Endothelial cell of umbilical vein (primary cell): ENCODE results near the gene EPHA8. TPM values are rescaled to one million over a fixed set of nuclear protein-coding genes. Genes with fewer than 3 reads are reported as not detected.

Source experiments
- BruUV-seq: library from RNA; stranded (reverse); fragments of 400-500 nt; replicated peaks from 2 replicates; lab custom pipeline; 2021; lab: Mats Ljungman, UMichigan
- CTCF ChIA-PET: fragments of 300-600, 350-600 bp; sonication (Branson Sonifier 250); formaldehyde crosslinking; loops from one replicate; lab custom pipeline; 2021; ENCODE audit warnings: antibody characterized with exemption, inconsistent platforms; lab: Charles Lee
- POLR2A ChIA-PET: fragments of 300-600, 350-600 bp; sonication (Branson Sonifier 250); formaldehyde crosslinking; loops from one replicate; lab custom pipeline; 2021; ENCODE audit warnings: antibody characterized with exemption, inconsistent platforms; lab: Charles Lee
- DNase-seq: peaks from one replicate; pipeline ENCODE4 v3.0.0-alpha.2; 2011; ENCODE audit warnings: low read depth, low spot score
- FAIRE-seq: peaks from 2 replicates; lab custom pipeline; 2011; peaks lifted over from hg19 to GRCh38; lab: Jason Lieb, UNC
- H2AFZ ChIP-seq: 2 replicates; pipeline ENCODE4 v1.6.0; 2012; ENCODE audit warnings: low read depth, low read length, control low read depth, inconsistent platforms
- H3K27ac ChIP-seq: 2 replicates; pipeline ENCODE4 v1.5.1; 2011; ENCODE audit warnings: low read depth, mild to moderate bottlenecking, control low read depth, low read length, moderate library complexity; ENCODE audit not compliant: insufficient read depth
- H3K27me3 ChIP-seq, 2 experiments: 2 replicates each; pipeline versions ENCODE4 v1.6.0 to v1.6.1; 2011; ENCODE audit warnings: low read length in 2 of 2, mixed read lengths in 1 of 2; ENCODE audit not compliant: control insufficient read depth in 2 of 2, insufficient read depth in 2 of 2
- H3K36me3 ChIP-seq, 2 experiments: 2 replicates in 1 of 2; 3 replicates in 1 of 2; pipeline ENCODE4 v1.5.1; 2011; ENCODE audit warnings: low read length in 2 of 2, mild to moderate bottlenecking in 1 of 2, moderate library complexity in 1 of 2; ENCODE audit not compliant: control insufficient read depth in 2 of 2, insufficient read depth in 2 of 2; ENCODE audit errors: extremely low read depth in 1 of 2
- H3K4me1 ChIP-seq: 3 replicates; pipeline ENCODE4 v1.5.1; 2011; ENCODE audit warnings: mild to moderate bottlenecking, low read length; ENCODE audit not compliant: control insufficient read depth, insufficient read depth; ENCODE audit errors: extremely low read depth
- H3K4me2 ChIP-seq: 2 replicates; pipeline ENCODE4 v1.6.1; 2011; ENCODE audit warnings: low read length, control low read depth, mixed read lengths; ENCODE audit not compliant: insufficient read depth
- H3K4me3 ChIP-seq, 3 experiments: fragments of 200-600 bp in 1 of 3; sonication (generic), shearing (Covaris generic) in 1 of 3; replicated peaks in 1 of 3; 2 replicates each; pipeline ENCODE4 v1.5.1; 2011 to 2016; ENCODE audit warnings: control low read depth in 3 of 3, low read length in 3 of 3, mild to moderate bottlenecking in 2 of 3, inconsistent platforms in 1 of 3, low read depth in 1 of 3, moderate library complexity in 1 of 3; ENCODE audit not compliant: insufficient read depth in 1 of 3
- H3K79me2 ChIP-seq: 2 replicates; pipeline ENCODE4 v1.6.0; 2012; ENCODE audit warnings: low read length, inconsistent platforms; ENCODE audit not compliant: control insufficient read depth, insufficient read depth
- H3K9ac ChIP-seq: replicated peaks from 2 replicates; pipeline ENCODE3; 2011; ENCODE audit warnings: low read length, control low read depth; ENCODE audit not compliant: insufficient read depth; ENCODE audit errors: extremely low read depth
- H3K9me1 ChIP-seq: replicated peaks from 3 replicates; pipeline ENCODE4 v1.6.0; 2011; ENCODE audit warnings: mild to moderate bottlenecking, low read length; ENCODE audit not compliant: control insufficient read depth, insufficient read depth; ENCODE audit errors: extremely low read depth
- H3K9me3 ChIP-seq: replicated peaks from 2 replicates; pipeline ENCODE4 v1.5.1; 2012; ENCODE audit warnings: low read length, inconsistent platforms; ENCODE audit not compliant: control insufficient read depth, insufficient read depth
- H4K20me1 ChIP-seq: replicated peaks from 2 replicates; pipeline ENCODE3; 2011; ENCODE audit warnings: mild to moderate bottlenecking, low read length; ENCODE audit not compliant: control insufficient read depth, insufficient read depth; ENCODE audit errors: extremely low read depth
- EZH2 ChIP-seq: IDR thresholded peaks from 2 replicates; pipeline ENCODE4 v1.6.1; 2012; ENCODE audit warnings: borderline replicate concordance, low read depth, mild to moderate bottlenecking, moderate library complexity, low read length, inconsistent platforms; ENCODE audit not compliant: severe bottlenecking
- FOS ChIP-seq: IDR thresholded peaks from 2 replicates; pipeline ENCODE4 v1.6.1; 2011; ENCODE audit warnings: mild to moderate bottlenecking, low read length, moderate library complexity, borderline replicate concordance; ENCODE audit not compliant: insufficient read depth
- GATA2 ChIP-seq: IDR thresholded peaks from 2 replicates; pipeline ENCODE4 v1.7.0; 2011; ENCODE audit warnings: low read depth, mild to moderate bottlenecking, moderate library complexity, mixed read lengths, low read length; ENCODE audit not compliant: insufficient read length, insufficient read depth
- JUN ChIP-seq: IDR thresholded peaks from 2 replicates; pipeline ENCODE4 v1.6.1; 2011; ENCODE audit warnings: borderline replicate concordance, low read depth; ENCODE audit not compliant: insufficient read length, insufficient read depth
- MAX ChIP-seq: IDR thresholded peaks from 2 replicates; pipeline ENCODE4 v1.6.1; 2011; ENCODE audit not compliant: insufficient read depth, insufficient read length
- MYC ChIP-seq: IDR thresholded peaks from one replicate; pipeline ENCODE4 v1.6.1; 2011; ENCODE audit warnings: mild to moderate bottlenecking, low read depth, low read length
- POLR2A ChIP-seq: IDR thresholded peaks from 2 replicates; pipeline ENCODE4 v1.6.1; 2012; ENCODE audit warnings: low read depth, mild to moderate bottlenecking, control low read depth, low read length
- POLR2AphosphoS5 ChIP-seq: IDR thresholded peaks from 2 replicates; pipeline ENCODE4 v1.6.1; 2012; ENCODE audit warnings: low read depth, mild to moderate bottlenecking, control low read depth, low read length, moderate library complexity; ENCODE audit not compliant: insufficient read depth
- dilution Hi-C: fragments of 300-500 bp; cut with MboI; formaldehyde crosslinking; loops from one replicate; pipeline ENCODE4 v1.15.0; 2019; ENCODE audit warnings: low sequenced_read_pairs; ENCODE audit not compliant: extremely low pct_ligation_motif_present
- intact Hi-C: fragments of 100-400 bp; cut with micrococcal nuclease; formaldehyde crosslinking; loops from one replicate; pipeline ENCODE4 v1.10.0; 2022
- polyA plus RNA-seq, 4 experiments: library from polyadenylated mRNA; depleted of rRNA in 3 of 4; stranded (reverse) in 3 of 4; unstranded in 1 of 4; fragments of >200 nt; gene quantifications; 2 replicates each; pipeline versions ENCODE4 v1.2.1 to v1.2.3, GENCODE V29; 2011 to 2012; ENCODE audit warnings: missing spikeins in 1 of 4
- total RNA-seq: library from RNA; stranded (reverse); gene quantifications from 2 replicates; pipeline ENCODE4 v1.2.3, GENCODE V29; 2021
- TF ChIP-seq, protein P1 (sequence below), 2 donors: IDR thresholded peaks; 1 replicate in 1 of 2; 2 replicates in 1 of 2; pipeline ENCODE4 v1.5.1; 2011; ENCODE audit warnings: low read length in 2 of 2, mild to moderate bottlenecking in 2 of 2, moderate library complexity in 2 of 2, control low read depth in 1 of 2, inconsistent platforms in 1 of 2, low read depth in 1 of 2; ENCODE audit not compliant: insufficient read depth in 1 of 2; ENCODE audit errors: extremely low read depth in 1 of 2

EPHA8 gene
- total and polyA plus RNA-seq, 2 donors (not counting 3 experiments of a cell fraction or from before 2014, with no cell fraction given), result not detected

GRCh38 chr1:22613951-22614350 is 50.7 kb downstream of the EPHA8 start:
- intact Hi-C loops (no loop called here), dilution Hi-C loops (no loop called here)
- no peaks in the 10 kb centered on the region for H3K36me3 ChIP-seq
- H3K4me2 ChIP-seq, result no peak overlapping the region
- no peak overlapping the region for H3K4me3 ChIP-seq
- CTCF ChIA-PET, result no interaction called here
- no peaks in the 10 kb centered on the region for H3K79me2 ChIP-seq
- H3K4me1 ChIP-seq, result no peaks in the 10 kb centered on the region
- H3K9me1 ChIP-seq, result no peaks in the 10 kb centered on the region
- FAIRE-seq (no peak), DNase-seq (no peak)
- no peak overlapping the region for H3K27ac ChIP-seq
- POLR2A ChIA-PET, result no interaction called here
- TF ChIP-seq EZH2 (no peak), POLR2A (no peak), JUN (no peak), GATA2 (no peak), POLR2AphosphoS5 (no peak), FOS (no peak), MYC (no peak), MAX (no peak)
- TF ChIP-seq, protein P1, sequence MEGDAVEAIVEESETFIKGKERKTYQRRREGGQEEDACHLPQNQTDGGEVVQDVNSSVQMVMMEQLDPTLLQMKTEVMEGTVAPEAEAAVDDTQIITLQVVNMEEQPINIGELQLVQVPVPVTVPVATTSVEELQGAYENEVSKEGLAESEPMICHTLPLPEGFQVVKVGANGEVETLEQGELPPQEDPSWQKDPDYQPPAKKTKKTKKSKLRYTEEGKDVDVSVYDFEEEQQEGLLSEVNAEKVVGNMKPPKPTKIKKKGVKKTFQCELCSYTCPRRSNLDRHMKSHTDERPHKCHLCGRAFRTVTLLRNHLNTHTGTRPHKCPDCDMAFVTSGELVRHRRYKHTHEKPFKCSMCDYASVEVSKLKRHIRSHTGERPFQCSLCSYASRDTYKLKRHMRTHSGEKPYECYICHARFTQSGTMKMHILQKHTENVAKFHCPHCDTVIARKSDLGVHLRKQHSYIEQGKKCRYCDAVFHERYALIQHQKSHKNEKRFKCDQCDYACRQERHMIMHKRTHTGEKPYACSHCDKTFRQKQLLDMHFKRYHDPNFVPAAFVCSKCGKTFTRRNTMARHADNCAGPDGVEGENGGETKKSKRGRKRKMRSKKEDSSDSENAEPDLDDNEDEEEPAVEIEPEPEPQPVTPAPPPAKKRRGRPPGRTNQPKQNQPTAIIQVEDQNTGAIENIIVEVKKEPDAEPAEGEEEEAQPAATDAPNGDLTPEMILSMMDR (IDR thresholded peaks at IDR 0.05; ENCODE audit: extremely low read depth in 1 of 2, insufficient read depth in 1 of 2, low read depth in 1 of 2, low read length in 2 of 2), result no peak
- no TSS peak for BruUV-seq
- H4K20me1 ChIP-seq, result no peaks in the 10 kb centered on the region
- peaks cover 0 to 2% of the 10 kb centered on the region in 2 experiments for H3K27me3 ChIP-seq
- H3K9me3 ChIP-seq, result no peaks in the 10 kb centered on the region
- no peak overlapping the region for H2AFZ ChIP-seq
- no peak overlapping the region for H3K9ac ChIP-seq
